H1 (cell line): Measurements from ENCODE around the gene SENP1. TPM values are rescaled to one million over a fixed set of nuclear protein-coding genes. Genes with fewer than 3 reads are reported as not detected.

Source experiments
- CTCF ChIA-PET: fragments of 300-600 bp; sonication (Branson Sonifier 250); formaldehyde crosslinking; loops from one replicate; lab custom pipeline; 2021; ENCODE audit not compliant: partially characterized antibody; lab: Charles Lee
- POLR2A ChIA-PET: fragments of 300-600 bp; sonication (Branson Sonifier 250); formaldehyde crosslinking; loops from one replicate; lab custom pipeline; 2021; ENCODE audit warnings: inconsistent platforms; ENCODE audit not compliant: partially characterized antibody; lab: Charles Lee
- DNase-seq, 2 experiments: peaks; one replicate each; pipeline versions ENCODE4 v3.0.0 to v3.0.0-alpha.2; 2010 to 2022; ENCODE audit warnings: low spot score in 2 of 2, low read depth in 1 of 2, mixed read lengths in 1 of 2
- FAIRE-seq: peaks from 2 replicates; lab custom pipeline; 2011; peaks lifted over from hg19 to GRCh38; lab: Jason Lieb, UNC
- H2AFZ ChIP-seq: 2 replicates; pipeline ENCODE4 v1.8.1; 2012; ENCODE audit warnings: low read length, inconsistent platforms
- H2AK5ac ChIP-seq: 2 replicates; pipeline ENCODE4 v1.6.1; 2013; ENCODE audit warnings: low read depth, low read length
- H2BK120ac ChIP-seq: replicated peaks from 2 replicates; pipeline ENCODE3; 2013; ENCODE audit warnings: low read depth, low read length, inconsistent platforms
- H2BK12ac ChIP-seq: 2 replicates; pipeline ENCODE4 v1.6.1; 2013; ENCODE audit warnings: low read depth, low read length
- H2BK15ac ChIP-seq: 2 replicates; pipeline ENCODE4 v1.6.1; 2013; ENCODE audit warnings: low read length
- H2BK20ac ChIP-seq: 2 replicates; pipeline ENCODE4 v1.6.1; 2013; ENCODE audit warnings: low read length
- H2BK5ac ChIP-seq: 2 replicates; pipeline ENCODE4 v1.6.1; 2013; ENCODE audit warnings: low read depth, low read length
- H3K14ac ChIP-seq: 2 replicates; pipeline ENCODE4 v1.6.1; 2013; ENCODE audit warnings: inconsistent platforms; ENCODE audit not compliant: insufficient read length
- H3K18ac ChIP-seq: 2 replicates; pipeline ENCODE4 v1.6.1; 2013; ENCODE audit warnings: low read length; ENCODE audit errors: extremely low read depth
- H3K23ac ChIP-seq: 2 replicates; pipeline ENCODE4 v1.6.1; 2013; ENCODE audit warnings: inconsistent platforms; ENCODE audit not compliant: insufficient read length
- H3K23me2 ChIP-seq: 2 replicates; pipeline ENCODE4 v1.6.1; 2013; ENCODE audit warnings: low read depth, low read length
- H3K27ac ChIP-seq: 2 replicates; pipeline ENCODE4 v1.6.1; 2011; ENCODE audit warnings: low read depth, low read length, inconsistent platforms
- H3K27me3 ChIP-seq, 4 experiments: replicated peaks in 1 of 4; 1 replicate in 1 of 4; 2 replicates in 3 of 4; pipeline versions ENCODE4 v1.6.1 to v1.8.1; 2011 to 2013; ENCODE audit warnings: low read length in 3 of 4, mild to moderate bottlenecking in 3 of 4, inconsistent platforms in 2 of 4, mixed read lengths in 2 of 4, moderate library complexity in 1 of 4; ENCODE audit not compliant: control insufficient read depth in 3 of 4, insufficient read depth in 3 of 4; ENCODE audit errors: extremely low read depth in 1 of 4
- H3K36me3 ChIP-seq, 4 experiments: 2 replicates each; pipeline versions ENCODE4 v1.6.1 to v1.8.1; 2011 to 2013; ENCODE audit warnings: mild to moderate bottlenecking in 4 of 4, low read length in 3 of 4, moderate library complexity in 2 of 4, control low read depth in 1 of 4, inconsistent platforms in 1 of 4; ENCODE audit not compliant: insufficient read depth in 4 of 4, control insufficient read depth in 2 of 4
- H3K4ac ChIP-seq: replicated peaks from 2 replicates; pipeline ENCODE3; 2013; ENCODE audit warnings: low read length, low read depth, mixed read lengths, inconsistent platforms; ENCODE audit not compliant: insufficient read length
- H3K4me1 ChIP-seq, 4 experiments: replicated peaks in 1 of 4; 1 replicate in 1 of 4; 2 replicates in 3 of 4; pipeline versions ENCODE4 v1.6.1 to v1.8.1; 2011 to 2013; ENCODE audit warnings: low read length in 3 of 4, inconsistent platforms in 2 of 4, mixed read lengths in 1 of 4; ENCODE audit not compliant: insufficient read depth in 4 of 4, control insufficient read depth in 3 of 4
- H3K4me2 ChIP-seq, 2 experiments: 2 replicates each; pipeline versions ENCODE4 v1.6.1 to v1.8.1; 2011 to 2013; ENCODE audit warnings: low read depth in 2 of 2, low read length in 2 of 2, control low read depth in 1 of 2, inconsistent platforms in 1 of 2, mild to moderate bottlenecking in 1 of 2; ENCODE audit not compliant: insufficient read depth in 1 of 2
- H3K4me3 ChIP-seq, 4 experiments: fragments of 200-600, 300-600 bp in 1 of 4; sonication (generic), shearing (Covaris generic), sonication (Bioruptor Twin) in 1 of 4; 2 replicates each; pipeline versions ENCODE4 v1.5.1 to v1.8.1; 2011 to 2016; ENCODE audit warnings: low read length in 4 of 4, low read depth in 3 of 4, control low read depth in 2 of 4, inconsistent platforms in 2 of 4, mild to moderate bottlenecking in 2 of 4, mixed read lengths in 1 of 4, moderate library complexity in 1 of 4; ENCODE audit not compliant: insufficient read depth in 2 of 4; ENCODE audit errors: extremely low read depth in 1 of 4
- H3K56ac ChIP-seq: replicated peaks from 2 replicates; pipeline ENCODE3; 2013; ENCODE audit warnings: low read depth, mild to moderate bottlenecking, mixed read lengths, low read length, inconsistent platforms; ENCODE audit not compliant: insufficient read length
- H3K79me1 ChIP-seq: 2 replicates; pipeline ENCODE4 v1.6.1; 2013; ENCODE audit warnings: low read depth, low read length, control low read depth
- H3K79me2 ChIP-seq, 2 experiments: 2 replicates each; pipeline versions ENCODE4 v1.6.1 to v1.8.1; 2012 to 2013; ENCODE audit warnings: low read length in 2 of 2, mild to moderate bottlenecking in 2 of 2, inconsistent platforms in 1 of 2; ENCODE audit not compliant: insufficient read depth in 2 of 2, control insufficient read depth in 1 of 2
- H3K9ac ChIP-seq, 4 experiments: replicated peaks in 1 of 4; 1 replicate in 1 of 4; 2 replicates in 3 of 4; pipeline versions ENCODE4 v1.6.1 to v1.8.1; 2011 to 2013; ENCODE audit warnings: low read depth in 3 of 4, low read length in 3 of 4, control low read depth in 2 of 4, mild to moderate bottlenecking in 2 of 4, moderate library complexity in 2 of 4, inconsistent platforms in 1 of 4; ENCODE audit errors: extremely low read depth in 1 of 4
- H3K9me3 ChIP-seq, 2 experiments: 2 replicates each; pipeline versions ENCODE4 v1.6.1 to v1.8.1; 2012 to 2013; ENCODE audit warnings: mild to moderate bottlenecking in 2 of 2, moderate library complexity in 2 of 2, control low read depth in 1 of 2, inconsistent platforms in 1 of 2, low read depth in 1 of 2, low read length in 1 of 2, mixed read lengths in 1 of 2; ENCODE audit not compliant: insufficient read depth in 2 of 2
- H4K20me1 ChIP-seq, 2 experiments: replicated peaks in 1 of 2; 2 replicates each; pipeline versions ENCODE3 to v1.8.1; 2011 to 2013; ENCODE audit warnings: inconsistent platforms in 2 of 2, low read length in 2 of 2, mild to moderate bottlenecking in 1 of 2; ENCODE audit not compliant: insufficient read depth in 2 of 2, control insufficient read depth in 1 of 2
- H4K5ac ChIP-seq: 2 replicates; pipeline ENCODE4 v1.6.1; 2013; ENCODE audit warnings: low read length, low read depth, mixed read lengths, inconsistent platforms; ENCODE audit not compliant: insufficient read length
- H4K8ac ChIP-seq: 2 replicates; pipeline ENCODE4 v1.8.0; 2013; ENCODE audit warnings: mild to moderate bottlenecking, moderate library complexity, low read length, inconsistent platforms; ENCODE audit not compliant: insufficient read depth; ENCODE audit errors: extremely low read depth
- H4K91ac ChIP-seq: replicated peaks from 2 replicates; pipeline ENCODE3; 2013; ENCODE audit warnings: low read length, mixed read lengths, inconsistent platforms; ENCODE audit not compliant: insufficient read length
- CBX5 ChIP-seq: fragments of 300-800, 300-1000 bp; sonication (generic); IDR thresholded peaks from 2 replicates; pipeline ENCODE4 v1.7.1; 2016; ENCODE audit warnings: antibody characterized with exemption, low read length, low read depth
- CHD2 ChIP-seq: IDR thresholded peaks from 2 replicates; pipeline ENCODE4 v1.6.1; 2012; ENCODE audit warnings: low read length, improper control_type of control experiment
- CTCF ChIP-seq, 3 experiments: IDR thresholded peaks; 1 replicate in 2 of 3; 2 replicates in 1 of 3; pipeline versions ENCODE4 v1.5.1 to v1.6.1; 2011; ENCODE audit warnings: low read length in 3 of 3, mild to moderate bottlenecking in 3 of 3, inconsistent platforms in 2 of 3, low read depth in 1 of 3, moderate library complexity in 1 of 3; ENCODE audit not compliant: insufficient read depth in 1 of 3; ENCODE audit errors: control extremely low read depth in 1 of 3
- HDAC6 ChIP-seq: IDR thresholded peaks from one replicate; pipeline ENCODE4 v1.7.1; 2012; ENCODE audit warnings: low read depth, mild to moderate bottlenecking, inconsistent platforms, low read length, moderate library complexity
- RNF2 ChIP-seq: fragments of 200-900, 300-1000 bp; sonication (generic); IDR thresholded peaks from 2 replicates; pipeline ENCODE4 v1.7.1; 2016; ENCODE audit warnings: borderline replicate concordance, low read depth, mild to moderate bottlenecking, antibody characterized with exemption, low read length; ENCODE audit not compliant: poor library complexity, severe bottlenecking; ENCODE audit errors: missing control alignments
- SIN3A ChIP-seq, 2 experiments: IDR thresholded peaks in 1 of 2; conservative IDR thresholded peaks in 1 of 2; 2 replicates each; pipeline ENCODE4 v1.6.1; 2011 to 2012; ENCODE audit warnings: low read length in 2 of 2, improper control_type of control experiment in 1 of 2, low read depth in 1 of 2, mild to moderate bottlenecking in 1 of 2
- TEAD4 ChIP-seq: IDR thresholded peaks from 2 replicates; pipeline ENCODE4 v1.6.1; 2012; ENCODE audit warnings: low read depth, low read length, inconsistent platforms, mixed read lengths
- WGBS, 2 experiments: shearing (Covaris generic) in 1 of 2; methylation state at CpG; one replicate each; pipeline versions ENCODE4 v1.1.6 to v1.1.7; 2013 to 2015; ENCODE audit warnings: low lambda C conversion rate in 2 of 2, mixed read lengths in 2 of 2, inconsistent platforms in 1 of 2, low coverage in 1 of 2, missing lambda C conversion rate in 1 of 2; ENCODE audit not compliant: insufficient replicate concordance in 2 of 2, insufficient coverage in 1 of 2, insufficient read length in 1 of 2; ENCODE audit errors: extremely low coverage in 1 of 2, missing lambda C conversion rate in 1 of 2; 5-methylcytosine and 5-hydroxymethylcytosine counted together
- polyA plus RNA-seq, 7 experiments: library from polyadenylated mRNA; depleted of rRNA in 3 of 7; stranded (reverse) in 5 of 7; unstranded in 2 of 7; fragments of >200 nt in 5 of 7; fragments of 200-250 nt in 2 of 7; gene quantifications; 1 replicate in 5 of 7; 2 replicates in 1 of 7; 4 replicates in 1 of 7; pipeline versions ENCODE4 v1.2.1 to v1.2.3, GENCODE V29; 2011 to 2013; ENCODE audit warnings: missing spikeins in 2 of 7, mixed read lengths in 2 of 7
- total RNA-seq: library from RNA; stranded (reverse); fragmentation: NEBNext Ultra II Directional; extraction: Animal tissue kit (Norgen Biotek cat#: 25700); gene quantifications from 2 replicates; pipeline ENCODE4 v1.2.1, GENCODE V29; 2021

Gene SENP1
- total and polyA plus RNA-seq, 2 of the 8 experiments (the other 6 are each of a cell fraction or from before 2014, with no cell fraction given), result 14.2 to 31.5 TPM

GRCh38 chr12:48005001-48005749, 100.7 kb downstream of the SENP1 start:
- no peak overlapping the region for H4K91ac ChIP-seq
- POLR2A ChIA-PET, result interaction anchor here (0.8 to 1.4 kb wide), 5 partner anchors 16 to 101 kb away, joined by 3 to 5 read pairs (median 3); partner anchors contain the start of gene SENP1
- CTCF ChIA-PET, result interaction anchor here (0.8 to 3.6 kb wide), 12 partner anchors 9 to 57 kb away, joined by 3 to 21 read pairs (median 4); no protein-coding TSS in a partner anchor
- DNase-seq (no peak), FAIRE-seq (no peak)
- peak overlapping the region; percentile 65 for H3K18ac ChIP-seq
- H3K4me3 ChIP-seq, result peak overlapping the region; percentile 27 to 63 (median 52); a peak in 7 of 8 replicates
- H3K79me2 ChIP-seq, result no peaks in the 10 kb centered on the region
- peak overlapping the region; percentile 1; the same call in 1 of the 2 replicates for H2AFZ ChIP-seq
- no peak overlapping the region for H3K14ac ChIP-seq
- no peak overlapping the region for H2AK5ac ChIP-seq
- peaks cover 5 to 16% of the 10 kb centered on the region in 2 experiments for H4K20me1 ChIP-seq
- H3K36me3 ChIP-seq, result no peaks in the 10 kb centered on the region
- no peak overlapping the region for H3K27ac ChIP-seq
- peak overlapping the region; percentile 90 to 99 for H3K4me2 ChIP-seq
- no peak overlapping the region for H3K9ac ChIP-seq
- peak overlapping the region; percentile 72; the same call in 1 of the 2 replicates for H2BK12ac ChIP-seq
- no peak overlapping the region for H3K23ac ChIP-seq
- H3K79me1 ChIP-seq, result no peaks in the 10 kb centered on the region; the same call in 1 of the 2 replicates
- H3K4ac ChIP-seq, result no peak overlapping the region
- peaks cover 78 to 100% (median 98%) of the 10 kb centered on the region in 4 experiments for H3K27me3 ChIP-seq
- H2BK15ac ChIP-seq, result no peak overlapping the region; the same call in 1 of the 2 replicates
- H3K9me3 ChIP-seq, result no peaks in the 10 kb centered on the region
- no peak overlapping the region for H3K56ac ChIP-seq
- H2BK5ac ChIP-seq, result 0 out of 2 replicates have a peak overlapping the region, but pooled peaks have one; percentile 45
- 8% methylated on average over 28 of the region's 30 CpGs; no CpG with 5 or more reads in 1 of the 2 experiments for WGBS, 2 experiments
- H4K5ac ChIP-seq, result no peak overlapping the region
- peak overlapping the region; percentile 87; the same call in 1 of the 2 replicates for H2BK20ac ChIP-seq
- H2BK120ac ChIP-seq, result no peak overlapping the region
- H4K8ac ChIP-seq, result no peak overlapping the region
- H3K23me2 ChIP-seq, result peaks cover 25% of the 10 kb centered on the region
- peaks cover 20 to 34% (median 21%) of the 10 kb centered on the region in 4 experiments for H3K4me1 ChIP-seq
- TF ChIP-seq TEAD4, result no peak
- no peak for TF ChIP-seq CTCF (IDR thresholded peaks at IDR 0.05; ENCODE audit: control extremely low read depth in 1 of 3, insufficient read depth in 1 of 3, low read depth in 1 of 3, low read length in 3 of 3)
- TF ChIP-seq CHD2, result no peak
- peak; percentile 41 for TF ChIP-seq RNF2
- TF ChIP-seq CBX5, result no peak
- 0 out of 4 replicates have a peak, but pooled peaks of 1 of the 2 experiments have one; percentile 7 for TF ChIP-seq SIN3A (conservative IDR thresholded peaks at IDR 0.05 in 1 of 2, IDR thresholded peaks at IDR 0.05 in 1 of 2; ENCODE audit: low read depth in 1 of 2, low read length in 2 of 2)
- TF ChIP-seq HDAC6, result no peak
